ENCODE measurements around the gene EDN1. TPM values are rescaled to one million over a fixed set of nuclear protein-coding genes. Genes with fewer than 3 reads are reported as not detected.
A peak's percentile ranks its signal among the peaks of the same experiment; 100 is the strongest.

Gene EDN1
- total and polyA plus RNA-seq, 2 of the 13 experiments (the other 11 are each of a cell fraction or from before 2014, with no cell fraction given): 0.15 to 1.2 TPM

- TF ChIP-seq FUBP1 (CRISPR knock-in tag; IDR thresholded peaks at IDR 0.05; ENCODE audit: borderline replicate concordance) (no peak), KAT8 (CRISPR knock-in tag; IDR thresholded peaks at IDR 0.05) (0 out of 2 replicates have a peak, but pooled peaks have one; percentile 7), MBD4 (IDR thresholded peaks at IDR 0.05; ENCODE audit: borderline replicate concordance, low read length) (no peak), GATAD2A (CRISPR knock-in tag; IDR thresholded peaks at IDR 0.05) (peak; percentile 43; the same call in 1 of the 2 replicates), SOX13 (IDR thresholded peaks at IDR 0.05) (no peak), SOX13 (CRISPR knock-in tag; conservative IDR thresholded peaks at IDR 0.05 in 1 of 2, IDR thresholded peaks at IDR 0.05 in 1 of 2) (peak in 1 of 2 experiments; percentile 68; a peak in 1 of 4 replicates), ZBTB49 (CRISPR knock-in tag; IDR thresholded peaks at IDR 0.05; ENCODE audit: borderline replicate concordance) (no peak), ZFP62 (CRISPR knock-in tag; IDR thresholded peaks at IDR 0.05) (no peak), ZNF710 (CRISPR knock-in tag; IDR thresholded peaks at IDR 0.05; ENCODE audit: borderline replicate concordance) (peak; percentile 49; the same call in 1 of the 2 replicates), ARHGAP35 (CRISPR knock-in tag; IDR thresholded peaks at IDR 0.05; ENCODE audit: borderline replicate concordance) (no peak), NFAT5 (CRISPR knock-in tag; IDR thresholded peaks at IDR 0.05) (no peak), U2AF1 (optimal IDR thresholded peaks at IDR 0.05; ENCODE audit: low read depth, low read length) (no peak), HNF4A (CRISPR knock-in tag; IDR thresholded peaks at IDR 0.05) (peak; percentile 38; the same call in 1 of the 2 replicates), ZFAT (CRISPR knock-in tag; conservative IDR thresholded peaks at IDR 0.05) (no peak), FOXA3 (CRISPR knock-in tag; IDR thresholded peaks at IDR 0.05) (peak; percentile 33; the same call in 1 of the 2 replicates), ZNF44 (CRISPR knock-in tag; IDR thresholded peaks at IDR 0.05) (no peak), TBP (CRISPR knock-in tag; IDR thresholded peaks at IDR 0.05) (no peak), ZNF333 (CRISPR knock-in tag; IDR thresholded peaks at IDR 0.05; ENCODE audit: borderline replicate concordance) (no peak)
Observed at GRCh38 chr6:12342664-12343063, 52.5 kb downstream of the EDN1 start (continued).
